Endothelial cell (in vitro differentiated cells): Measurements from ENCODE around the gene SRSF4. TPM values are rescaled to one million over a fixed set of nuclear protein-coding genes. Genes with fewer than 3 reads are reported as not detected.
"Not testable (repeated sequence)": the region's sequence is repeated elsewhere in the genome, so short reads cannot be mapped to it uniquely, and the experiment has no call there.

Experiments
- DNase-seq: peaks from one replicate; pipeline ENCODE4 v3.0.0; 2021; ENCODE audit warnings: low spot score
- H3K27ac Mint-ChIP-seq: one replicate; pipeline ENCODE4 v1.8.0; 2021; ENCODE audit warnings: mixed read lengths, inconsistent platforms; ENCODE audit not compliant: unreplicated experiment
- H3K27me3 Mint-ChIP-seq: one replicate; pipeline ENCODE4 v1.8.0; 2021; ENCODE audit warnings: mild to moderate bottlenecking, moderate library complexity, mixed read lengths, inconsistent platforms; ENCODE audit not compliant: unreplicated experiment
- H3K36me3 Mint-ChIP-seq: one replicate; pipeline ENCODE4 v1.8.0; 2021; ENCODE audit warnings: mild to moderate bottlenecking, low read depth, mixed read lengths, inconsistent platforms; ENCODE audit not compliant: unreplicated experiment
- H3K4me1 Mint-ChIP-seq: one replicate; pipeline ENCODE4 v1.8.0; 2021; ENCODE audit warnings: mild to moderate bottlenecking, mixed read lengths, inconsistent platforms; ENCODE audit not compliant: unreplicated experiment
- H3K4me3 Mint-ChIP-seq: one replicate; pipeline ENCODE4 v1.8.0; 2021; ENCODE audit warnings: mild to moderate bottlenecking, mixed read lengths, inconsistent platforms; ENCODE audit not compliant: unreplicated experiment
- H3K9me3 Mint-ChIP-seq: one replicate; pipeline ENCODE4 v1.8.0; 2021; ENCODE audit warnings: mixed read lengths, inconsistent platforms; ENCODE audit not compliant: unreplicated experiment
- CTCF ChIP-seq: fragments of 200-600 bp; sonication (generic); IDR thresholded peaks from one replicate; pipeline ENCODE4 v1.5.0; 2021; ENCODE audit warnings: antibody characterized with exemption; ENCODE audit not compliant: unreplicated experiment
- total RNA-seq: library from RNA; stranded (reverse); fragmentation: NEBNext Ultra II Directional; extraction: Animal tissue kit (Norgen Biotek cat#: 25700); gene quantifications from one replicate; pipeline ENCODE4 v1.2.1, GENCODE V29; 2021; ENCODE audit not compliant: unreplicated experiment

SRSF4 gene
- total RNA-seq, 1 donor from 2014 or later, result 68.6 TPM

DNA sequence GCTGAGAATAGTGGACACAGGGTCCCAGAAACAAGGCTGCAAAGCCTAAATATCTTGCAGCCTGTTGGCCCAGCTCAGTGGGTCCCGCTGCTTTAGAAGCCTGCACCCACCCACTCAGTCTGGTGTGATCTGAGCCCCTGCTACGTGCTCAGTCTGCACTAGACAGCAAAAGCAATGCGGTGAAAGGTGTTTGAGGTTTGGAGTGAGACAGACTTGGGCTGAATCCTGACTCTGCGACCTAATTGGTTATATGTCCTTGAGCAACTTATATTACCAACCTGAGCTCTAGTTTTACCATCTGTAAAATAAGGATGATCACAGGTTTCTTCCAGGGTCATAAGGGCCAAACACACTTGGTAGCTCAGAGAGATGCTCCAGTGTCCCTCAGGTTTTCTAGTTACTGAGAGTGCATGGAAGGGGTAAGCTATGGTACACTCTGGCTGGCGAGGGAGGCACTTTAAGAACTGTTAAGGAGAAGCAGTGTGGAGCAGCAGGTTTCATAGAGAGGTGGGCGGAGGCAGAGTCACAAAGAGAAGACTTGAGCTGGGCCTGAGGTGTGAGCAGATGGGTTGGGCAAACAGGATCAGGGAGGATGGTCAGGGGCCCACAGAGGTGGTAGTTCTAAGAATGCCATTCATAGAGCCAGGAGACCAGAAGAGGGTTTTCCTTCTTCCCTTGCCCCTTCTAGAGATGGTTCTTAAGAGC lies 68.1 kb downstream of the SRSF4 start:
- H3K4me3 Mint-ChIP-seq, result no peak overlapping the region
- H3K27ac Mint-ChIP-seq, result no peak overlapping the region
- peaks cover 23% of the 10 kb centered on the region for H3K36me3 Mint-ChIP-seq
- H3K9me3 Mint-ChIP-seq, result no peaks in the 10 kb centered on the region
- H3K4me1 Mint-ChIP-seq, result no peaks in the 10 kb centered on the region
- peaks cover 5% of the 10 kb centered on the region for H3K27me3 Mint-ChIP-seq
- DNase-seq, result no peak
- no peak for TF ChIP-seq CTCF

DNA sequence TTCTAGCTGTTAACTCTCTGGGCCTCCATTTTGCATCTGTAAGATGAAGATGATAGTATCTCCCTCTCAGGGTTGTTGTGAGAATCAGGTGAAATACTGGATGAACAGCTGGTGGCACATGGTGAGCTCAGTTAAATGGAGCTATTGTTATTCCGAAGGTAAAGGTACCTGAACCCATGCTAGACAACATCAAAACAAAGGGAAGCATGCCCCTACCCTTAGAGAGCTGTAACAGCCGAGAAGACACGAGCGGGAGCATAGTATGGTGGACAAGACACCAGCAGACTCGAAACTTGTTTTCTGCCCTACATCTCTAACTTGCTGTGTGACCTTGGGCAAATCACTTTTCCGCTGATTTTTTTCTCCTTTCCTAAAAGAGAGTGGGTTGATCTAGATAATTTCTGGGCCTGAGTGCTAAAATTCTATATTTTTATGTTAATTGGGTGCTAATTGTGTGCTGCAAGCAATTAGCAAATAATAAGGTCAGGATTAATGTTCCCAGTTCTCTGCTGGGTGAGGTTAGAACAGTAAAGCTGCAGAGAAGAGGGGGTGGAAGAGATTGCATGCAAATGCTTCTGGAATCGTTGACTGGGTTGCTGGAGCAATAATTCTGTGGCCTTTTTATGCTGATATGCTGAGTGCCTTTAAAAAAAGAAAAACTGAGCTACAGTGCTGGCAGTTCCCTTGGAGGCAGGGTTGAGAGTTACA lies 68.8 kb downstream of the SRSF4 start:
- no peak overlapping the region for H3K27ac Mint-ChIP-seq
- no peaks in the 10 kb centered on the region for H3K9me3 Mint-ChIP-seq
- H3K36me3 Mint-ChIP-seq, result peaks cover 19% of the 10 kb centered on the region
- DNase-seq, result no peak
- peaks cover 5% of the 10 kb centered on the region for H3K27me3 Mint-ChIP-seq
- no peaks in the 10 kb centered on the region for H3K4me1 Mint-ChIP-seq
- H3K4me3 Mint-ChIP-seq, result no peak overlapping the region
- TF ChIP-seq CTCF, result no peak

DNA sequence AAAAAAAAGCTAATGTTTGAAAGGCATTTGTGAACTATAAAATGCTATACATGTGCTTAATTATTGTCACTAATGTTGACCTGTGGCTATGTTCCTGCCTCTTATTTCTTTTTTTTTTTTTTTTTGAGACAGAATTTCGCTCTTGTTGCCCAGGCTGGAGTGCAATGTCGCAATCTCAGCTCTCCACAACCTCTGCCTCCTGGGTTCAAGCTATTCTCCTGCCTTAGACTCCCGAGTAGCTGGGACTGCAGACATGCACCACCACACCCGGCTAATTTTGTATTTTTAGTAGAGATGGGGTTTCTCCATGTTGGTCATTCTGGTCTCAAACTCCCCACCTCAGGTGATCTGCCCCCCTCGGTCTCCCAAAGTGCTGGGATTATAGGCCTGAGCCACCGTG lies 73.7 kb downstream of the SRSF4 start:
- H3K9me3 Mint-ChIP-seq, H3K27ac Mint-ChIP-seq, H3K4me1 Mint-ChIP-seq, H3K27me3 Mint-ChIP-seq, H3K36me3 Mint-ChIP-seq, DNase-seq, H3K4me3 Mint-ChIP-seq: not testable (repeated sequence)

DNA sequence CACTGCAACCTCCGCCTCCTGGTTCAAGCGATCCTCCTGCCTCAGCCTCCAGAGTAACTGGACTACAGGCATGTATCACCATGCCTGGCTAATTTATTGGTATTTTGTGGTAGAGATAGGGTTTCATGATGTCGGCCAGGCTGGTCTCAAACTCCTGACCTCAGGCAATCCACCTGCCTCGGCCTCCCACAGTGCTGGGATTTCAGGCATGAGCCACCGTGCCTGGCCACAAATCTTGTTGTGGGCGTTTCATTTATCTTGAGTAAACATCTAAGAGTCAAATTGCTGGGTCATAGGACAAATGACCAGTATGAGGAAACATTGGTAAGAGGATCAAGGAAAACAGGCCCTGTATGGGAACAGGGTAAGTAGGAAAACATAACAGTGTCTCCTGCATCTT lies 75.9 kb downstream of the SRSF4 start:
- Mint-ChIP-seq H3K27ac (no peak overlapping the region), H3K36me3 (peaks cover 14% of the 10 kb centered on the region), H3K4me3 (peak overlapping the region; percentile 37), H3K9me3 (no peaks in the 10 kb centered on the region), H3K4me1 (no peaks in the 10 kb centered on the region), H3K27me3 (no peaks in the 10 kb centered on the region)
- no peak for DNase-seq
- no peak for TF ChIP-seq CTCF

DNA sequence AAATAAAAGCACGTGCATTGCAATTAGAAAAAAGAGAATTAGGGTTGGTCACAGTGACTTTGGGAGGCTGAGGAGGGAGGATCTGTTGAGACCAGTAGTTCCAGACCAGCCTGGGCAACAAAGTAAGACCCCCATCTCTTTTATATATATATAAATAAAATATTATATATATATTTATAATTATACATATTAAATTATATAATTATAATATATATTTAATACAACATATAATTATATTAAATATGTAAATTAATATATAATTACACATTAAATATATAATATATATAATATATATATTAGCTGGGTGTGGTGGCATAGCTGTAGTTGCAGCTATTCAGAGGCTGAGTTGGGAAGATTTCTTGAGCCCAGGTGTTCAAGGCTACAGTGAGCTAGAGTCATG lies 81.2 kb downstream of the SRSF4 start:
- no peaks in the 10 kb centered on the region for H3K4me1 Mint-ChIP-seq

More for the DNA sequence above, 81.2 kb downstream of the SRSF4 start:
- Mint-ChIP-seq H3K9me3 (no peaks in the 10 kb centered on the region), H3K4me3 (no peak overlapping the region), H3K27ac (no peak overlapping the region), H3K27me3 (no peaks in the 10 kb centered on the region), H3K36me3 (peaks cover 28% of the 10 kb centered on the region)
- DNase-seq, result no peak
- no peak for TF ChIP-seq CTCF
